Brain microvascular endothelial cell (primary cell): Measurements from ENCODE around the gene NOM1.
"Not testable (repeated sequence)": the region's sequence is repeated elsewhere in the genome, so short reads cannot be mapped to it uniquely, and the experiment has no call there.

ENCODE experiments used
- DNase-seq: peaks from one replicate; pipeline ENCODE4 v3.0.0-alpha.2; 2020
- H3K27ac ChIP-seq: fragments of 250-450 bp; sonication (Bioruptor Pico); 2 replicates; pipeline ENCODE4 v1.5.1; 2020; ENCODE audit warnings: mild to moderate bottlenecking, moderate library complexity
- H3K27me3 ChIP-seq: fragments of 250-450 bp; sonication (Bioruptor Pico); replicated peaks from 2 replicates; pipeline ENCODE4 v1.5.1; 2020; ENCODE audit warnings: mild to moderate bottlenecking
- H3K36me3 ChIP-seq: fragments of 250-450 bp; sonication (Bioruptor Pico); replicated peaks from 2 replicates; pipeline ENCODE4 v1.5.1; 2020; ENCODE audit warnings: mild to moderate bottlenecking
- H3K4me3 ChIP-seq: 2 replicates; pipeline ENCODE4 v1.5.1; 2011; ENCODE audit warnings: low read depth, mild to moderate bottlenecking, control low read depth, low read length, moderate library complexity
- in situ Hi-C: cut with HindIII; loops from 2 replicates; pipeline ENCODE4 v1.10.0; 2017; ENCODE audit warnings: low sequenced_read_pairs, low pct_ligation_motif_present
- TF ChIP-seq, protein P1 (sequence below): IDR thresholded peaks from 2 replicates; pipeline ENCODE4 v1.5.1; 2011; ENCODE audit warnings: low read depth, mild to moderate bottlenecking, moderate library complexity, low read length, control low read depth, inconsistent platforms; ENCODE audit errors: missing control alignments

NOM1 gene

DNA sequence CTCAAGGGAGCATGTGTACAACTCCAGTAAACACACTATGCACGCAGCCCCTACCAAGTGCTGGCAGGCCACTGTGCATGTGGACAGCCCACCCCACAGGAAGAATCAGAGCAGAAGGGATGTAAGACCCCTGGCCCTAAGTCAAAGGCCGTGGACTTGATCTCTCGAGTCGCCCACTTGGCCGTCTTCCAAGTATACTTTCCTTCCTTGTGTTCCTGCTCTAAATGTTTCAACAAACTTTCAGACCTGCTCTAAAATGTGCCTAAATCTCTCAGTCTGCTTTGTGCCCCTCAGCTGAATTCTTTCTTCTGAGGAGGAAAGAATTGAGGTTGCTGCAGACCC, 21.1 kb upstream of the NOM1 start:
- no peak overlapping the region for H3K27ac ChIP-seq
- in situ Hi-C loops = no loop called here
- H3K4me3 ChIP-seq = no peak overlapping the region

DNA sequence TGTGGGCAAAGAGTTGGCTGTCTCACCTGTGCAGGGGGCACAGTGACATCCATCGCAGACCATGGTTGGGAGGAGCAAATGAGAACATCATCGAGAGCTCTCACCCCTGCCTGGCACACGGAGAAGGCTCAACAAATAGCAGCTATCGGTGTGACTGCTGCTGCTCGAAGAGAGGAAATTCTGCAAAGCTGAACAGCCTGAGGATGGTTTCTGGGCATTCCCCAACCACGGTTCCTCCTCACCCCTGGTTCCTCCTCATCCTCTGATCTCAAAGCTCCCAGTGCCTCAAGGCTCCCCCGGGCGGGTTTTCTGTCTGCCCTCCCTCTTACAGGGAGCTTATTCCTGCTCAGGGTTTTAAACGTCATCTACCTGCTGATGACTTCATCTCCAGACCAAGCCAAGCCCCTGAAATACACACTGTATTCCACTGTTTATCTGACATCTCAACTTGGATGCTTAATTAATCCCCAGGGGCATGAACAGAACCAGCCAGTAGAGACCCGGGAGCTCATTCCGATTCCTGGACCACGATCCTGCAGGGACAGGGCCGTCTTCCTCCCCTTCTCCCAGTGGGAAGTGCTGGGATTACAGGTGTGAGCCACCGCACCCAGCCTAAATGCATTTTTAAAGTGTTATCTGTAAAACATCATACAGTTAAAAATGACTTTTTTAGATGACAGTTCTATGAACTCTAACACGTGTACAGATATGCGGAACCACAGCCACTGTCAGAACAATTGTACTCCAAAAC, 19.5 kb upstream of the NOM1 start:
- no peaks in the 10 kb centered on the region for H3K36me3 ChIP-seq
- no peaks in the 10 kb centered on the region for H3K27me3 ChIP-seq
- TF ChIP-seq, protein P1, sequence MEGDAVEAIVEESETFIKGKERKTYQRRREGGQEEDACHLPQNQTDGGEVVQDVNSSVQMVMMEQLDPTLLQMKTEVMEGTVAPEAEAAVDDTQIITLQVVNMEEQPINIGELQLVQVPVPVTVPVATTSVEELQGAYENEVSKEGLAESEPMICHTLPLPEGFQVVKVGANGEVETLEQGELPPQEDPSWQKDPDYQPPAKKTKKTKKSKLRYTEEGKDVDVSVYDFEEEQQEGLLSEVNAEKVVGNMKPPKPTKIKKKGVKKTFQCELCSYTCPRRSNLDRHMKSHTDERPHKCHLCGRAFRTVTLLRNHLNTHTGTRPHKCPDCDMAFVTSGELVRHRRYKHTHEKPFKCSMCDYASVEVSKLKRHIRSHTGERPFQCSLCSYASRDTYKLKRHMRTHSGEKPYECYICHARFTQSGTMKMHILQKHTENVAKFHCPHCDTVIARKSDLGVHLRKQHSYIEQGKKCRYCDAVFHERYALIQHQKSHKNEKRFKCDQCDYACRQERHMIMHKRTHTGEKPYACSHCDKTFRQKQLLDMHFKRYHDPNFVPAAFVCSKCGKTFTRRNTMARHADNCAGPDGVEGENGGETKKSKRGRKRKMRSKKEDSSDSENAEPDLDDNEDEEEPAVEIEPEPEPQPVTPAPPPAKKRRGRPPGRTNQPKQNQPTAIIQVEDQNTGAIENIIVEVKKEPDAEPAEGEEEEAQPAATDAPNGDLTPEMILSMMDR = no peak
- no peak overlapping the region for H3K27ac ChIP-seq
- H3K4me3 ChIP-seq = no peak overlapping the region
- DNase-seq = no peak
- in situ Hi-C loops = no loop called here

More for the DNA sequence above, 21.1 kb upstream of the NOM1 start:
- DNase-seq = no peak
- H3K36me3 ChIP-seq = no peaks in the 10 kb centered on the region
- TF ChIP-seq, protein P1 = no peak
- H3K27me3 ChIP-seq = no peaks in the 10 kb centered on the region

DNA sequence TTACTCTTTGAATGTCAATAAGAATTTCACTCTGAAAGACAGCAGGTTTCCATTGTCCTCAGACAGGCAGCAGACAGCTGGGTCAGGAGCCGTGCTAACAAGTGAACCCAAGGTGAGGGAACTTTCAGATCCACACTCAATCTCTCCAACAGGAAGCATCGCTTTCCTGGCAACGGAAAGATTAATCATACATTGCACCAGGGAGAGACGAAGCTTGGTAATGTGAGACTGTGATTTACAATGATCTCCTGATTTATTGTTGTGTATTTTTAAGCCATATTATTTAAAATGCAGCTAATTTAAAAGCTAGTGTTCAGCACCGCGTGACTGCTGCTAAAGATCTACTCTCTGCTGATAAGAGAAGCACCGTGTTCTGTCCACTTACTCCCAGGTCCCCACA, 17.5 kb upstream of the NOM1 start:
- Histone ChIP-seq H3K4me3 (no peak overlapping the region), H3K27me3 (no peaks in the 10 kb centered on the region), H3K36me3 (no peaks in the 10 kb centered on the region), H3K27ac (no peak overlapping the region)
- peak; percentile 20 for DNase-seq
- TF ChIP-seq, protein P1 = no peak
- in situ Hi-C loops = no loop called here

DNA sequence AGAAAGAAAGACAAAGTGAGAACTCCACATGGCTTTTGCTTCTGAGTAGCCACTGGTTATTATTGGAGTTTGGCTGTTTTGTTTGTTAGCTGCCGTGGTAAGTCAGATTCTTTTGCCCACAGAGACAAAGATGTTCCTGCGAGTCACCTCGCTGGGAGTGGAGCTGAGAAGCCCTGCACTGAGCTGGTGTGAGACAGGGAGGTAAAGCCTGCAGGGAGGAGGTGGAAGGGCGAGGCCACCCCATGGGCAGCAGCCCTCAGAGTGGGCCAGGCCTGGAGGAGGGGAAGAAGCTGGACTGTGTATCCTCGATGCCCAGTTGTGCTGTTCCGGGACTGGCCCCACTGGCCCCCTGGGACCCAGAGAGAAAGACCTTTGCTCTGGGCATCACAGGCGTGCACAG, 14.3 kb upstream of the NOM1 start:
- in situ Hi-C loops = no loop called here
- H3K4me3 ChIP-seq = no peak overlapping the region
- H3K36me3 ChIP-seq = no peaks in the 10 kb centered on the region
- H3K27me3 ChIP-seq = no peaks in the 10 kb centered on the region
- DNase-seq = no peak
- no peak overlapping the region for H3K27ac ChIP-seq
- TF ChIP-seq, protein P1 = no peak

DNA sequence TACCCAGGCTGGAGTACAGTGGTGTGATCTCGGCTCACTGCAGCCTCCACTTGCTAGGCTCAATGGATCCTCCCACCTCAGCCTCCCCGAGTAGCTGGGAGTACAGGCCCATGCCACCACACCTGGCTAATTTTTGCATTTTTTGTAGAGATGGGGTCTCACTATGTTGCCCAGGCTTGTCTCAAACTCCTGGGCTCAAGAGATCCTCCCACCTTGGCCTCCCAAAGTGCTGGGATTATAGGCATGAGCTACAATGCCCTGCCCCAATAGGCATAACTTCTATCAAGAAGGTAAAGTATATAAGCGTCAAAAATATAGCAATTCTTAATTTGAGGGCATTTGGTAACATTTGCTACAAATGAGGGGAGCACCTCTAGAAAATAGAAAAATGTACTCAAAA, 12.7 kb upstream of the NOM1 start:
- DNase-seq, H3K36me3 ChIP-seq, H3K27ac ChIP-seq, H3K27me3 ChIP-seq, in situ Hi-C loops, H3K4me3 ChIP-seq: not testable (repeated sequence)

DNA sequence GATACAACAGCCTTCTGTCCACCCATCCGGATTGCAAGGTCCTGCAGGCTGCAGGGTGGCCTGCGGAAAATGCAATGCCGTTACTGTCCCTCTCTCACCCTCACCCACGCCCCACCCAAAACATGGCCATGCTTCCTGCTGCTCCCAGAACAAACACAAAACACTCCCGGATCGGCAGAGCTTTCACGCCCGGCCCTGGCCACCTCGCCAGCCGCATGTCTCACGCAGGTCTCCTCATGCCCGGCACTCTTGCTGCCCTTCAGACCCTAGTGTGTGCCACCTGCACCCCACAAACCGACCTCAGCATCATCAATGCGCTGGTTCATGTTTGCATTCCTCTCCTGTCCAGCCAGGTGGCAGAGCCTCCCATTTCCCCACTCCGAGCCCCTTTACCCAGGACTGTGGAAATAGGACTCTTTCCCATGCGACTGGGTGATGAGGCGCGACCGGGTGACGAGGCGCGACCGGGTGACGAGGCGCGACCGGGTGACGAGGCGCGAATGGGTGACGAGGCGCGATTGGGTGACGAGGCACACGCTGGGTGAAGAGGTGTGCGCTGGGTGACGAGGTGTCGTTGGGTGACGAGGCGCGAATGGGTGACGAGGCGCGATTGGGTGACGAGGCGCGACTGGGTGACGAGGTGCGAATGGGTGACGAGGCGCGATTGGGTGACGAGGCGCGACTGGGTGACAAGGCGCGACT, 8.9 kb upstream of the NOM1 start:
- in situ Hi-C loops = no loop called here
- TF ChIP-seq, protein P1 = no peak
- Histone ChIP-seq H3K27me3 (peaks cover 17% of the 10 kb centered on the region), H3K4me3 (no peak overlapping the region), H3K27ac (no peak overlapping the region), H3K36me3 (no peaks in the 10 kb centered on the region)
- no peak for DNase-seq
